ENCODE measurements around the gene MFSD12.

Gene MFSD12

DNA sequence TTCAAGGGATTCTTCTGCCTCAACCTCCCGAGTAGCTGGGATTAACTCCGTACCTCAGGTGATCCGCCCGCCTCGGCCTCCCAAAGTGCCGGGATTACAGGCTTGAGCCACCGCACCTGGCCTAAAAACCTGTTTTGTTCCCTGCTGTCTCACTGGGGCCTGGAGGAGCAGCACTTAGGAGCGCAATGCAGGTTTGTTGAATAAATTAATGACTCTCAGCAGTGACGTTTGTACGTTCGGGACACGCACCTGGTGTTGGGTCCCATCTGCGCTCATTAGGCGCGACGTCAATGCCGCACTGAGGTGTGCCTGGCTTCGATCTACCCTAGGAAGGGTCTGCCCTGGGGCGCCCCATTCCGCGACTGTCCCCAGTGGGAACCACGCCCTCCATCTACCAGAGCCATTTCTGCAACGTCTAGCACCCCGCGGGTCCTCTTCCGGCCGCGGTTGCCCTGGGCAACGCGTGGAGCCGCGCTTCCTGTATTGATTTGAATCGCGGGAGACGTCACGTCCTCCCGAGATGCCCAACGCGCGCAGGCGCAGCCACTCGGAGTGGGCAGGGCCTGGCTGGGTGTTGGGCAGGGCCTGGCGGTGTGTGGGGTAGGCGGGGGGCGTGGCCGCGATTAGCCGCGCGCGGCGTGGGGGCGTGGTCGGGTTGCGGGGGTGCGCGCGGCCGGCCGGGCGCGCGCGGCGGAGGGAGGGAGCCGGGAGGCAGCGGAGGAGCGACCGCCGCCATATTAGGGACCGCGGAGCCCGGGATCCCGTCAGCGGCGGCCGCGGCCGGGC, 51.6 kb downstream of the MFSD12 start, which contains the start of gene FZR1:
TSS of gene FZR1 (plus strand) at position 714 of the 786 bp plus-strand sequence. CDS start 16,679 bp downstream, outside the sequence.
- Histone ChIP-seq H3K4me1 (ENCODE audit: control insufficient read depth in 1 of 2, insufficient read depth in 1 of 2, low read depth in 1 of 2, low read length in 1 of 2) (peaks cover 27 to 30% of the 10 kb centered on the region in 2 experiments), H3K36me3 (peaks cover 24% of the 10 kb centered on the region), H3K4me3 (ENCODE audit: low read depth in 1 of 2, low read length in 1 of 2) (peak within 1 kb of the TSS; percentile 84 to 90), H3K9me3 (no peaks in the 10 kb centered on the region), H3K27ac (peak within 1 kb of the TSS; percentile 84), H3K27me3 (no peaks in the 10 kb centered on the region)
- TF ChIP-seq CTCF (IDR thresholded peaks at IDR 0.05): peak; percentile 25

DNA sequence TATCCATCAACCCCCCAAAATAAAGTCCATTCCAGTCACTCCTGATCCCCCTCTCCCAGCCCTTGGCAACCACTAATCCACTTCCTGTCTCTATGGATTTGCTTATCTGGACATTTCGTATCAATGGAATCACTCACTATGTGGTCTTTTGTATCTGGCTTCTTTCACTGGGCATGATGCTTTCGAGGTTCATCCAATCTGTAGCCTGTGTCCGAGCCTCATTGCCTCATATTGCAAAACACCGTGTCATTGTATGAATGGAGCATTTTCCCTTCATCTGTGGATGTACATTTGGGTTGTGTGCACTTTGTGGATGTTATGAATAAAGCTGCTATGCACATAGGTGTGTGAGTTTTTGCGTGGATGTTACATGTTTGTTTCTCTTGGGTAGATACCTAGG, 52.7 kb downstream of the MFSD12 start:
- Histone ChIP-seq H3K27me3 (no peaks in the 10 kb centered on the region), H3K36me3 (peaks cover 13% of the 10 kb centered on the region), H3K4me3 (ENCODE audit: low read depth in 1 of 2, low read length in 1 of 2) (no peak overlapping the region), H3K27ac (peak overlapping the region; percentile 37), H3K9me3 (no peaks in the 10 kb centered on the region), H3K4me1 (ENCODE audit: control insufficient read depth in 1 of 2, insufficient read depth in 1 of 2, low read depth in 1 of 2, low read length in 1 of 2) (peaks cover 34 to 41% of the 10 kb centered on the region in 2 experiments)
- TF ChIP-seq CTCF (IDR thresholded peaks at IDR 0.05): no peak

- no peak overlapping the region for H3K27ac ChIP-seq
- peaks cover 35 to 42% of the 10 kb centered on the region in 2 experiments for H3K4me1 ChIP-seq (ENCODE audit: control insufficient read depth in 1 of 2, insufficient read depth in 1 of 2, low read depth in 1 of 2, low read length in 1 of 2)
- no peaks in the 10 kb centered on the region for H3K9me3 ChIP-seq
- no peak for TF ChIP-seq CTCF (IDR thresholded peaks at IDR 0.05)
- H3K4me3 ChIP-seq (ENCODE audit: low read depth in 1 of 2, low read length in 1 of 2): no peak overlapping the region
- no peaks in the 10 kb centered on the region for H3K27me3 ChIP-seq
- H3K36me3 ChIP-seq: no peaks in the 10 kb centered on the region
Measured at GRCh38 chr19:3503036-3503572, 54.3 kb downstream of the MFSD12 start.

- peaks cover 24 to 32% of the 10 kb centered on the region in 2 experiments for H3K4me1 ChIP-seq (ENCODE audit: control insufficient read depth in 1 of 2, insufficient read depth in 1 of 2, low read depth in 1 of 2, low read length in 1 of 2)
- TF ChIP-seq CTCF (IDR thresholded peaks at IDR 0.05): no peak
- no peaks in the 10 kb centered on the region for H3K27me3 ChIP-seq
- H3K36me3 ChIP-seq: no peaks in the 10 kb centered on the region
- no peak overlapping the region for H3K27ac ChIP-seq
- no peaks in the 10 kb centered on the region for H3K9me3 ChIP-seq
- no peak overlapping the region for H3K4me3 ChIP-seq (ENCODE audit: low read depth in 1 of 2, low read length in 1 of 2)
Measured at GRCh38 chr19:3501780-3502179, 55.6 kb downstream of the MFSD12 start.

DNA sequence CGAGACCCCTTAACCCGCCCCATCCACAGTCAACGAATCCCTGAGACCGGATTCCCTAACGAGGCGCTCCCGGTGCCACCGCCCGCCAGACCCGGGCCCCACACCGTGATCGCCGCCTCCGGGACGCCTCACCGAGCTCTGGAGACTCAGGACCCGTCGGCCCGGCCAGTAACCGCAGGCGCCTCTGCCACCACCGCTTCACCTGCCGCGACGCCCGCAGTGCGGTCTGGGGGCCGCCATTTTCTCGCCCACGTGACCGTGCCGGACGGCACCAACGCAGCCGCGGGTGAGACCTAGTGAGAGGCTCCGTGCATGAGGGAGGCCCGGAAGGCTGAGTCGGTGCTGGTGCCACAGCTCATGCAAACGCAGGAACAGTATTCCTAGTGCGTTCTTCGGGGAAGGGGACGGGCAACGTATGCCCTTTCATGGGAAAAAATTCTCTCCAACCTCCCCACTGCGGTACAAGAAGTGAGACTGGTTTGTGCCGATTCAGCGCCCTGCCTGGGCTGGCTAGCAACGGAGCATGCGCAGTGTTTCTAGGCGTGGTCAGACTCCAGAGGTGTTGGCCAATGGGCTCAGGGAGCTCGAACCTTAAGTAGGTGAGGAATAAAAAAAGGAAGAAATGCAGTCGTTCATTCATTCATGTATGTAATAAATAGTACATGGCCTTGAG, 56.8 kb downstream of the MFSD12 start, which contains the start of gene DOHH:
TSS of gene DOHH (minus strand) at position 246 of the 673 bp plus-strand sequence. CDS start 3,860 bp downstream, outside the sequence.
- TF ChIP-seq CTCF (IDR thresholded peaks at IDR 0.05): peak; percentile 27
- H3K27ac ChIP-seq: peak within 1 kb of the TSS; percentile 93
- H3K27me3 ChIP-seq: no peaks in the 10 kb centered on the region
- peaks cover 6% of the 10 kb centered on the region for H3K36me3 ChIP-seq
- peak within 1 kb of the TSS; percentile 84 to 93 for H3K4me3 ChIP-seq (ENCODE audit: low read depth in 1 of 2, low read length in 1 of 2)
- no peaks in the 10 kb centered on the region for H3K9me3 ChIP-seq
- H3K4me1 ChIP-seq (ENCODE audit: control insufficient read depth in 1 of 2, insufficient read depth in 1 of 2, low read depth in 1 of 2, low read length in 1 of 2): peaks cover 18 to 27% of the 10 kb centered on the region in 2 experiments

All from neutrophil (primary cell).